Neutrophil (primary cell): ENCODE results near the gene PI4KA.

Experiments used
- H3K27ac ChIP-seq: fragments of 200-600 bp; sonication (generic); 2 replicates; pipeline ENCODE4 v1.5.1; 2016; ENCODE audit warnings: mild to moderate bottlenecking, moderate library complexity
- H3K27me3 ChIP-seq: fragments of 200-600 bp; sonication (generic); 2 replicates; pipeline ENCODE4 v1.6.0; 2016; ENCODE audit warnings: mild to moderate bottlenecking
- H3K36me3 ChIP-seq: fragments of 200-600 bp; sonication (generic); 2 replicates; pipeline ENCODE4 v1.5.1; 2017
- H3K4me1 ChIP-seq, 2 experiments: fragments of 200-600 bp in 1 of 2; sonication (generic) in 1 of 2; 1 replicate in 1 of 2; 2 replicates in 1 of 2; pipeline versions ENCODE4 v1.5.1 to v1.6.1; 2013 to 2016; ENCODE audit warnings: low read depth in 1 of 2, low read length in 1 of 2, mild to moderate bottlenecking in 1 of 2, moderate library complexity in 1 of 2; ENCODE audit not compliant: control insufficient read depth in 1 of 2, insufficient read depth in 1 of 2
- H3K4me3 ChIP-seq, 2 experiments: fragments of 200-600 bp in 1 of 2; sonication (generic) in 1 of 2; 1 replicate in 1 of 2; 2 replicates in 1 of 2; pipeline ENCODE4 v1.5.1; 2013 to 2016; ENCODE audit warnings: low read depth in 1 of 2, low read length in 1 of 2, mild to moderate bottlenecking in 1 of 2, moderate library complexity in 1 of 2
- H3K9me3 ChIP-seq: fragments of 200-600 bp; sonication (generic); 2 replicates; pipeline ENCODE4 v1.5.1; 2016
- TF ChIP-seq, protein P1 (sequence below): fragments of 200-600 bp; sonication (generic); IDR thresholded peaks from 2 replicates; pipeline ENCODE4 v1.5.1; 2016; ENCODE audit warnings: antibody characterized with exemption

The PI4KA gene

DNA sequence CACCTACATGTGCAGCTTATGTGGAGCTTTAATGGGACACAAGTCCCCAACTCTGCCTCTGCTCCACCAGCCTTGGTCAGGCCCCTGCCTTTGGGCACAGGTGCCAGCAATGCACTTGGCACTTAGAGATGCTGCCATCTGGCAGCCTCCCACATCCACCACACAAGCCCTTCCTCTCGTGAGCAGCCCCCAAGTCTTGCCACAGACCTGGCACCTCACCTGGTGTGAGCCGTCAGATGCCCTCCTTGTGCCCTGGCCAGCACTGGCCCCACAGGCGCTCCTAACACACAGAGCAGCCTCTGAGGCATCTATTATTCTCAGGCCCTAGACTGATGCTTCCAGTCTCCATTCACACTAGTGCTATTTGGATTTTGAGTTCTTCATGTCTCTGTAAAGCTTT, 109.2 kb downstream of the PI4KA start:
- Histone ChIP-seq H3K36me3 (peaks cover 95% of the 10 kb centered on the region), H3K4me3 (no peak overlapping the region), H3K27ac (no peak overlapping the region), H3K27me3 (no peaks in the 10 kb centered on the region), H3K4me1 (no peaks in the 10 kb centered on the region), H3K9me3 (no peaks in the 10 kb centered on the region)
- TF ChIP-seq, protein P1, sequence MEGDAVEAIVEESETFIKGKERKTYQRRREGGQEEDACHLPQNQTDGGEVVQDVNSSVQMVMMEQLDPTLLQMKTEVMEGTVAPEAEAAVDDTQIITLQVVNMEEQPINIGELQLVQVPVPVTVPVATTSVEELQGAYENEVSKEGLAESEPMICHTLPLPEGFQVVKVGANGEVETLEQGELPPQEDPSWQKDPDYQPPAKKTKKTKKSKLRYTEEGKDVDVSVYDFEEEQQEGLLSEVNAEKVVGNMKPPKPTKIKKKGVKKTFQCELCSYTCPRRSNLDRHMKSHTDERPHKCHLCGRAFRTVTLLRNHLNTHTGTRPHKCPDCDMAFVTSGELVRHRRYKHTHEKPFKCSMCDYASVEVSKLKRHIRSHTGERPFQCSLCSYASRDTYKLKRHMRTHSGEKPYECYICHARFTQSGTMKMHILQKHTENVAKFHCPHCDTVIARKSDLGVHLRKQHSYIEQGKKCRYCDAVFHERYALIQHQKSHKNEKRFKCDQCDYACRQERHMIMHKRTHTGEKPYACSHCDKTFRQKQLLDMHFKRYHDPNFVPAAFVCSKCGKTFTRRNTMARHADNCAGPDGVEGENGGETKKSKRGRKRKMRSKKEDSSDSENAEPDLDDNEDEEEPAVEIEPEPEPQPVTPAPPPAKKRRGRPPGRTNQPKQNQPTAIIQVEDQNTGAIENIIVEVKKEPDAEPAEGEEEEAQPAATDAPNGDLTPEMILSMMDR = no peak

DNA sequence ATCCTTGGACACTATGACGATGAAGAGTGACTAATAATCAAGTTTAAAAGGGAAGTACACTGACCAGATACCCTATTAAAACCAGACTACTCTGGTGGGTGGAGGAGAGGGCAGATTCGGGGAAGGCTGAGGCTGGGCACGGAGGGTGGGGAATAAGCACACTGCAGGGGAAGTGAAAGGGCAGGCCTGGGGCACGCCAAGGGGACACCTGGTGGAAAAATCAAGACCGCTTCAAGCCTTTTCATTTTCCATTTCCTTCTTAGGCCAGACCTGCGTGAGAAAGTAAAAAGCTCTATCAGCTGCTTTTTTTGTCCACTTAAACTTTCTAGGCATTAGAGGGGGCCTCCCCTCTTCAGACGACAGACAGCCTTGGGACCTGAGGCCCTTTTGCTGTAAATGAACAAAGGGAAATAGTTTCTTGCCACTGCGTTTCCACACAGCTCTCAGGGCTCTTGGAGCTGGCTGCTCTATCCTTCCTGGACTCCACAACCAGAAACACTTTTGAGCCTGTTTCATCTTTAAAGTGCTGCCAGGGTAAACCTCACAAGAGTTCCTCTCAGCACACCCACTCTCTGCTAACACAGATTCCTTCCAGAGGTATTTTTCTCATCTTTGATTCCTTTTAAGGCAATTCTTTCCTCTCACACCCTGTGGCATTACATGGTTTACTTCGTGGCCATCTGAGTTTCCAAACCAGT, 109.7 kb downstream of the PI4KA start:
- TF ChIP-seq, protein P1 = no peak
- no peak overlapping the region for H3K27ac ChIP-seq
- no peak overlapping the region for H3K4me3 ChIP-seq
- H3K9me3 ChIP-seq = no peaks in the 10 kb centered on the region
- H3K27me3 ChIP-seq = no peaks in the 10 kb centered on the region
- H3K36me3 ChIP-seq = peaks cover 97% of the 10 kb centered on the region
- no peaks in the 10 kb centered on the region for H3K4me1 ChIP-seq

DNA sequence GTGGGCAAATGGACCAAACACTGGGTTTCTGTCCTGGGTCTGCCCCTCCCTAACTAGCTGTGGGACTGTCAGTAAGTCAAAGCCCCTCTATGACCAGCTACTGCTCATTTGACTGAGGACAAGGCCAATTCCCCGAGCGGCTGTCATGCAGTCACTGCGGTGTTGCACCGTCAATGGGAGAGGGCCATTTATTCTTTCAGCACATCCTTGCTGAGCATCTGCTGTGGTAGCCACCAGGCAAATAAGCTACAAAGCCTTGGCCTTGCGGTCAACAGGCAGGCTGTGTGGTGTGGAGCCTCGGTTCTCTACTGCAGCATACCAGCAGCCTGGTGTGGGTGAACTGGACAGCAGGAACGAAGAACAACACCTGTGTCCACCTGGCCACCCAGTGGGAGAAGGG, 110.5 kb downstream of the PI4KA start:
- H3K27ac ChIP-seq = no peak overlapping the region

DNA sequence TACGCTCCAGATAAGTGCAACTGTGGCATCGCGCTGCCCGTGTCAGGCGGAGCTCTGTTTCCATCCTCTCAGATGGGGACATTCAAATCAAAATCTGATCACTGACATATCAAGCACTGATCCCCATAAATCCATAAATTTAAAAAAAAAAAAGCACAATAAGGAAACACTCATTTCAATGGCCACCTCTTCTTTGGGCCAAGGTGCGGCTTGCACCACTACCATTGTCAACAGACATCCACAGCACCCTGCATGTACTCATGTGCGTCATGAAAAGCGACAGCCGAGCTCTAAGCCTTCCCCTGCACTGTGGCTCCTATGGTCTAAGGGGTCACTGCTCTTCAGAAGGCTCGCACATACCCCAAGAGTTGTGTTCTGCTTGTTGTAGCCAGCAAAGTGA, 111.4 kb downstream of the PI4KA start:
- H3K27me3 ChIP-seq = no peaks in the 10 kb centered on the region
- peaks cover 98% of the 10 kb centered on the region for H3K36me3 ChIP-seq
- H3K4me1 ChIP-seq = no peaks in the 10 kb centered on the region
- H3K4me3 ChIP-seq = no peak overlapping the region
- no peaks in the 10 kb centered on the region for H3K9me3 ChIP-seq
- H3K27ac ChIP-seq = no peak overlapping the region
- TF ChIP-seq, protein P1 = no peak

More for the DNA sequence above, 110.5 kb downstream of the PI4KA start:
- TF ChIP-seq, protein P1 = no peak
- H3K4me3 ChIP-seq = no peak overlapping the region
- no peaks in the 10 kb centered on the region for H3K27me3 ChIP-seq
- H3K36me3 ChIP-seq = peaks cover 98% of the 10 kb centered on the region
- no peaks in the 10 kb centered on the region for H3K4me1 ChIP-seq
- no peaks in the 10 kb centered on the region for H3K9me3 ChIP-seq

DNA sequence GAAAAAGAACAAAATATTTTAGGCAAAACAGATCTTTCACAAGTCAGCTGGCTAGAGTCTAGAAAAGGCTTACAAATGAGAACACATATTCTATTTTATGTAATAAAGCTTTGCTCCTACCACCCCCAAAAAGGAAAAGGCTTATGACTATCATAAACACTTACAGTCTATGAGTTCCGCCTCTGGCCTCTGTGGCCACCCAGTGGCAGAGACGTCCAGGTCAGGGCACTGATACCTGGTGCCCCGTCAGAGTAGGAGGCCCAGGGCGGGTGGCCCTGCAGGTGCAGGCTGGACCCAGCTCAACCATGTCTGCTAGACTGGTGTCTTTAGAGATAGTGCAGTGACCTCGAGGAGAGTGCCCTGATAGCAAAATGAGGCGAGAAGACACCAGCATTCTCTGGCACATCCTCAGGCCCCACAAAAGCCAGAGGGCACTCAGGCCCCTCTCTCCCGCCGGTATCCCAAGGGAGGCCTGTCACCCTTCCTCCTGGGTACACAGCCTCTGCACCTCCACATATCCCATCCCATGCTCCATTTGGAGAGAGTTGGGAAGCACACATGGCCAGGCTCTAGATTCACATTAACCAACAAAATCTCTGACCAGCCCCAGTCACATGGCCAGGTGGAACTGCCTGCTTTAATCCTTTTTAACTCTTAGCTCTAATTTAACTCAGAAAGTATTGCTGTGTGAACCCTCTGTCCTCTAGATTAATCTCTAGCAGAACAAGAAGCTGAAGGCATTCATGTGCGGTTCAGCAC, 112.0 kb downstream of the PI4KA start:
- H3K27ac ChIP-seq = no peak overlapping the region
- no peaks in the 10 kb centered on the region for H3K4me1 ChIP-seq
- no peaks in the 10 kb centered on the region for H3K27me3 ChIP-seq
- H3K9me3 ChIP-seq = no peaks in the 10 kb centered on the region
- no peak overlapping the region for H3K4me3 ChIP-seq
- peaks cover 98% of the 10 kb centered on the region for H3K36me3 ChIP-seq
- TF ChIP-seq, protein P1 = no peak
